DMS 273 treated with DMSO at 0.1 percent for 48 hours (cell line): ENCODE data around the gene UBXN1.
"Not testable (repeated sequence)": the region's sequence is repeated elsewhere in the genome, so short reads cannot be mapped to it uniquely, and the experiment has no call there.

Experiments used
- DNase-seq: peaks from one replicate; lab custom pipeline; 2025; lab: John Stamatoyannopoulos, UW

The UBXN1 gene

DNA sequence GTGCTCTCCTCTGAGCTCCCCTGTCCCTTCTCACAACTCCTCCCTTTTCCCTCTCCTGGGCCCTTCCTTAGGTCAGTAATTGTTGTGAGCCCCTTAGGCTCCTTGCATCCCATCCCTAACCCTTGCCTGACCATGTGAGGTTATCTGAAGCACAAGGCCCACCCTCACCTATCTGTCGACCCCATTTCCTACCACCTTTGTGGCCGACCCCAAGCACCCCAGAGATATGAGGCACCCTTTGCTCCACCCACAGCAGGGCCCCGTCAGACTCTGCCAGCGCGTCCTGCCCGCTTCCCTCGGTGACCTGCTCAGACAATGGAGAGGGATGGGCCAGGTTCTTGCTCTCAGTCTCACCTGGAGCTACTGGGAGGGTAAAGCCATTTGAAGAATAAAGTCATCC is 29.9 kb upstream of the UBXN1 start:
- DNase-seq, result no peak

DNA sequence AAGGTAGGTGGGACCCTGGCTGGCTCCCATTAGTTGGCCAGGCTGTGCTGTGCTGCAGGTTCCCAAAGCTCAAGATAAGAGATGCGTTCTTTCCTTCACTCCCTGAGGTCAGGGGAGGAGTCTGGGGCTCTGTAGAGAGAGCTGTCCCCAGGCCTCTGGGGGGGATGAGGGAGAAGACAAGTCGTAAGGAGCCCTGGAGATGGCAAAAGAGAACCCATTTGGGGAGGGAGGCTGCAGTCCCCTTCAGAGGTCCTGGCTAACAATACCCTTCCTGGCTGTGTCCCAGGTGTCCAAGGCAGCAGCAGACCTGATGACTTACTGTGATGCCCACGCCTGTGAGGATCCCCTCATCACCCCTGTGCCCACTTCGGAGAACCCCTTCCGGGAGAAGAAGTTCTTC is 29.5 kb upstream of the UBXN1 start:
- no peak for DNase-seq

DNA sequence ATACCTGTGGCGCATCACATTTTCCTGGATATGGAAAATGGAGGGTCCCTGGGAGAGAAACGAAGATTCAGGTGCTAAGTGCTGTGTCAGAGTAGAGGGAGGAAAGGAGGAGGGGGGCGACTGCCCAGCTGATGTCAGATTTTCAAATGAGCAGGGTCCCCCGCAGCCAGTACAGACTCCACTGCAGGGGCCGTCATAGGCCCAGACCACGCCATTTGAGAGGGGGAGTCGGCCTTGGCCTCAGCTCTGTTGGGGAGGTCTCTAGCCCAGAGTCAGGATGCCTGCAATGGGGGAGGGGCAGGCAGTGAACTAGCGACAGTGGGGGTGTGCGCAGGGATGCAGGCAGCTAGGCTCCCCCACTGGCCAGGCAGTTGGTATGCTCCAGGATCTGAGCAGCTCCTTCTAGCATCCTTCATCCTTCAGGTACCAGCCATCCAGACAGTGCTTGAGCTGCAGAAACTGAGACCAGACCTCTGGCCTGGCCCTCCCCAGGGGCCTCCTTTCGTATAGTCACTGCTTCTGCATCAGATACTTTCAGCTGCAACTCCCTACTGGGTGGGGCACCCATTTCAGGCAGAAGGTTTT is 28.5 kb upstream of the UBXN1 start, which contains the start of the genes BSCL2 and GNG3:
Gene BSCL2, minus strand, starts transcription at position 148 of the 585 bp plus-strand sequence. CDS start 229 bp downstream, outside the sequence.
Gene GNG3, plus strand, starts transcription at position 400 of the 585 bp plus-strand sequence. CDS start 620 bp downstream, outside the sequence.
- DNase-seq, result no peak

DNA sequence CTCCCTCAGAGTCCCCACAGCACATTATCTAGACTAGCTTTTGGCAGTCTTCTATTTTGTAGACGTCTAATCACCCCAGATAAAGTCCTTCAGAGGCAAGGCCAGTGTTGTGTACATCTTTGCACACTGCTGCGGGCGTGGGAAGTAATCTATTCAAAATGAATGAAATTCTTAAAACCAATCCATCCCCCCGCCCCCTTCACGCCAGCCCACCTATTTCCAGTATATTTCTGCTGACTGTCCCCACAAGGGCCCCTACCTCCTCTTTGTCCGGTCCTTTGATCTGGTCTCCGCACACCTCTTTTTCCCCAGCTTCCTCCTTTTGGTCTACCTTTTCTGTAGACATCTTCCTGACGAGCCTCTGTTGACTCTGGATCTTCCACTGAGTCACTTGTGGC is 28.0 kb upstream of the UBXN1 start:
- no peak for DNase-seq

DNA sequence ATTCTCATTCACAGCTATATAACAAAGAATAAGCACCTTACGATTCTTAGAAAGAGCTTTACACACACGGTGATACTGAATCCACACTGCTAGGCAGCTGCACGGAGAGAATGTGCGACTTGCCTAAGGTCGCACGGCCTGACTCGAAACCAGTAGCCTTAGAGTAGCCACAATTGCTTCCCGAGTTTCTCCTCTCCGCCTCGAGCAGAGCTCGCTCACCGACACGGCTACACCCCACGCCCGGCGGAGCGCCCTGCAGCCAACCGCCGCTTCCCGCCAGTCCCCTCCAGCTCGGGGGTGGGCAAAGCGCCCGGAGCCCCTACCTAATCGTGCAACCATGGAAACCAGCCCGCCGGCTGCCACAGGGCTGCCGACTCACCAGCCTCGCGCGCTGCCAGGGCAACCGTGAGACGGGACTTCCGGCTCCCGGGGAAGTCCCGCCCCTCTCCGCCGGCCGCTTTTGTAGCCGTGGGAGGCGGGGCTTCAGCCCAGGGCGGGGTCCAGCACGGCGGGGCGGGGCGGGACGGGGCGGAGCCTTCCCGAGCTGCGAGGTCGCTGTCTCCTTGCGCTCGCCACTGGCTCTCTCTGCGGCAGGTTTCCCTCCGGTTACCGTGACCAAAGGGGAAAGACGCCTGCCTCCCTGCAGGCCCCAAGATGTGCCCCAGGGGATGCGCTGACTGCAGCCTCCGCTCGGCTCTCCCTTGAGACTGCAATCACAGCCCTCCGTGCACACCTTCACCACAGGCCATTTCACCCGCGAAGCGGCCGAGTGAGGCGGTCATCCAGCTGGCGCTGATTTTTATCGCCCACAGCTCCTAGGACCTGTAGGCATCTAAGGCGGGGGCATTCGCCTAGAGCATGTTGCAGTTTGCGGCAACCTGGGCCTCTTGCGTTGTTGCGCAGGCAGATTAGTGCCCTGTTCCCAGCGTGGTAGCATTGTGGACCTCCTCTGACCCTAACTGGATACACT is 27.3 kb upstream of the UBXN1 start:
- peak; percentile 62 for DNase-seq

DNA sequence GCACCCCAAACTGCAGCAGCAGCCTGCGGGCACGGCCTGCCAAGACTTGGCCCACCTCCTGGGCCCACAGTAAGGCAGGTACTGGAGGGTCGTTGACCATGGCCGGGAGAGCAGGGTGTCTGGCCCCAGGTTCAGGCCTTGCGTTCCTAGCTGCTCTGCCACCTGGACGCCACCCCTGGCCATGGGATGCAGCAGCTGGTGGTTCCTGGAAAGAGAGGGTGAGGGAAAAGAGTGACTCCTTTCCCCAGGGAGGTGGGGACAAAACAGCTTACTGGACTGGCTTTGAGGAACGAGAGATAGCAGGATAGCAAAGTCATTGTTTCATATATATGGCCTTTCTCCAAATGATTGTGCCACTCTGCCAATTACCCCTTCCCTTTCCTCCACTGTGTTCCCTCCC is 26.5 kb upstream of the UBXN1 start:
- DNase-seq, result no peak

DNA sequence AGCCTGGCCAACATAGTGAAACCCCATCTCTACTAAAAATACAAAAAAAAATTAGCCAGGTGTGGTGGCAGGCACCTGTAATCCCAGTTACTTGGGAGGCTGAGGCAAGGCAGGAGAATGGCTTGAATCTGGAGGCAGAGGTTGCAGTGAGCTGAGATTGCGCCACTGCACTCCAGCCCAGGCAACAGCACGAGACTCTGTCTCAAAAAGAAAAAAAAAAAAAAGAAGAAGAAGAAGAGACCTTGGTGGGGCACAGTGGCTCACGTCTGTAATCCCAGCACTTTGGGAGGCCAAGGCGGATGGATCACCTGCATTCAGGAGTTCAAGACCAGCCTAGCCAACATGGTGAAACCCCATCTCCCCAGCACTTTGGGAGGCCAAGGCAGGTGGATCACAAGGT is 25.0 kb upstream of the UBXN1 start:
- not testable (repeated sequence) for DNase-seq

DNA sequence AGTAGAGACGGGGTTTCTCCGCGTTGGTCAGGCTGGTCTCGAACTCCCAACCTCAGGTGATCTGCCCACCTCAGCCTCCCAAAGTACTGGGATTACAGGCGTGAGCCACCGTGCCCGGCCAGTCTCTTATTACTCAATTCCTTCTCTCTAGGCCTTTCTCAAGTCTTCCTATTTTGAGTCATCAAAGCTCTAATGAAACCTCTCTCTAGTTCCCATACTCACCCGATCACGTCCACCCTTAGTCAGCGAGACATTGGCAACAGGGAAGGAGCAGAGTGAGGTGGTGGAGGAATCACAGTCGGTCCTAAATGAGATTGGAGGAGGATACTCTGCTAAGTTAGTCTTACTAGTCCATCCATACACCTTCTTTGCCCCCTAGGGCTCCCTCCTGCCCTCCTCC is 23.4 kb upstream of the UBXN1 start:
- no peak for DNase-seq

DNA sequence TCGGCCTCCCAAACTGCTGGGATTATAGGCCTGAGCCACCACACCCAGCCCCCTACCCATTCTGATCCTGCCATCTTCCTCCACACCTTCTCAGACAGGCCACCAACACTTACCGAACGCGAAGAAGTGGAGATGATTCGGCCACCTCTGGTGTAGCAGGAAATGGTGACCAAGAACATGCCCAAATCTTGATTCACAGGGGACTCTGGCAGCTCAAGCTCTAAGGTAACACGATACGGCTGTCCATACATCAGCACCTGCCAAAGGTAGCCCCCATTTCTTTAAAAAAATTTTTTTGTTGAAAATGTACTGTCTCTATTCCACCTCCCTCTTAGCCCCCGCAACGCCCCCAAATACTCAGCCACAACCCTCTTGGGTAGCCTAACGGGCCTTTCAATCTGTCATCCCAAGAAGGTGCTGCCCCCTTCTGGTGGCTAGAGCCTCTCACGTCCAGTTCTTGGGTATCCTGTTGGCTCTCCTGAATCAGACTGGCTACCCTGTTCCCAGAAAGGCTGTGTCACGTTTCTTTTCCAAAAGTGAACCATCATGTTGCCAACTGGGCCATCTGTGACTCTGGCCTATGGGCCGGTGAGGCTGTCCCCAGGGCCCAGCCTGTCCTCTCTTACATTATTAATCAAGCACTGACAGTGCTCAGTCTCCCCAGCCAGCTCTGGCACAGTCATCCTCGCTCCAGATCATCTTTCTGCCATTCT is 15.7 kb upstream of the UBXN1 start:
- peak; percentile 37 for DNase-seq

DNA sequence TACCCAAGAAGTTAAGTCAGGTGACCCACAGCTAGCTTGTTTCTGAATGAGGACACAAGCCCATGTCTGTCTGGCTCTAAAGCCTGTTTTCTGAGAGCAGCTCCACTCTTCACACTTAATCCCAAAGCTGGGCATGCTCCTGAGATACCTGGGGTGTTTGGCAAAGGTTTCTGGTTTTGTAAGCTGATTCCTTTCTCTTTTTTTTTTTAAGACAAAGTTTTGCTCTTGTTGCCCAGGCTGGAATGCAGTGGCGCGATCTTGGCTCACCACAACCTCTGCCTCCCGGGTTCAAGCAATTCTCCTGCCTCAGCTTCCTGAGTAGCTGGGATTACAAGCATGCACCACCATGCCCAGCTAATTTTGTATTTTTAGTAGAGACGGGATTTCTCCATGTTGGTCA is 14.8 kb upstream of the UBXN1 start:
- not testable (repeated sequence) for DNase-seq

DNA sequence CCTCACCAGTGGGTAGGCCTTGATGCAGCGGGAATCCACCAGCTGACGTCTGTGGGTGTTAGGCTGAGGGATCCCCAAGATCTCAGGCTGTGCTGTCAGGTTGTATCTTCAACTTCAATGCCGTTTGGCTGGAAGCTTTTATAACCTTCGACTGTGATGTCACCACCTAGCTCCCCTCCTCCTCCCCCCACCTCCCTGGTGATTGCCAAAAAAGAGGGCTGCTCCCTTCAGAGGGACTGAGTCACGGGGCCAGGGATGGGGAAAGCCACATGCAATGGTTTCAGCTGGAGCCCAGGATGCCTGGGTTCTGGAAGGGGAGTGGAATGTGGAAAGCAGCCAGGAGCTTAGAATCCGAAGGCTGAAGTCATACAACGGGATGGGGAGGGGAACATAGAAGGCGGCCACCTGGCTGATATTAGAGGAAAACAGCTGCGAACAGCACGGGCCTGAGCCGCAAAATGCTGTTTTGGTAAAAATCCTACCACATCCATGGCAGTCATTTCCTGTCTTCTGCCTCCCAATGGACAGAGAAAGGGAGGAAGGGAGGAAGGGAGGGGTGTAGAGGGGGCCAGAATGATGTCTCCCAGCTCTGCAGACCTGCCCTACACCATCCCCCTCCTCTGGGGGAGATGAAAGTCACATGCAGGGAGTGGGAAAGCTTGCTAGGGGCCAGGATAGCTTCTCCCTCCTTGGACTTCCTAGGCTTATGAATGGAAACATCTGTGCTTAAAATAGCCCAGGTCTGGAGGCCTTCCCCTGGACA is 10.7 kb upstream of the UBXN1 start, which contains the start of gene LRRN4CL:
Gene LRRN4CL, minus strand, starts transcription at position 110 of the 763 bp plus-strand sequence. CDS start 1,022 bp downstream, outside the sequence.
- no peak for DNase-seq

DNA sequence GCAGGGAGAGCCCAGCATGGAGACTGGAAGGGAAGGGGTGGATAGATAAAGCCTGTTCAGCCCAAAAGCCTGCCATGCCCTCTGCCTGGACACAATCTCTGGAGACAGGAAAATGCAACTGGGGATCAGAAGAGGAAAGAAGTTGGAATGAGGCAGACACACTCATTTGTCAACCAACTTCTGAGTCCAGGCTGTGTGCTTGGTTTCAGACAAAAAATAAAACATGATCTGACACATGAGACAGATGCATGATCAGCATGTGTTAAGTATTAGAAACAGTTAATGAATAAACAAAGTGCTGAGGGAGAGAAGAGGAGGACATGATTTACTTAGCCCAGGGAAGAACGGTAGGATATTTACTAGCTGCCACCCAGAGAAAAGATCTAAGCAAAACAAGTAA is 9.6 kb upstream of the UBXN1 start:
- no peak for DNase-seq

DNA sequence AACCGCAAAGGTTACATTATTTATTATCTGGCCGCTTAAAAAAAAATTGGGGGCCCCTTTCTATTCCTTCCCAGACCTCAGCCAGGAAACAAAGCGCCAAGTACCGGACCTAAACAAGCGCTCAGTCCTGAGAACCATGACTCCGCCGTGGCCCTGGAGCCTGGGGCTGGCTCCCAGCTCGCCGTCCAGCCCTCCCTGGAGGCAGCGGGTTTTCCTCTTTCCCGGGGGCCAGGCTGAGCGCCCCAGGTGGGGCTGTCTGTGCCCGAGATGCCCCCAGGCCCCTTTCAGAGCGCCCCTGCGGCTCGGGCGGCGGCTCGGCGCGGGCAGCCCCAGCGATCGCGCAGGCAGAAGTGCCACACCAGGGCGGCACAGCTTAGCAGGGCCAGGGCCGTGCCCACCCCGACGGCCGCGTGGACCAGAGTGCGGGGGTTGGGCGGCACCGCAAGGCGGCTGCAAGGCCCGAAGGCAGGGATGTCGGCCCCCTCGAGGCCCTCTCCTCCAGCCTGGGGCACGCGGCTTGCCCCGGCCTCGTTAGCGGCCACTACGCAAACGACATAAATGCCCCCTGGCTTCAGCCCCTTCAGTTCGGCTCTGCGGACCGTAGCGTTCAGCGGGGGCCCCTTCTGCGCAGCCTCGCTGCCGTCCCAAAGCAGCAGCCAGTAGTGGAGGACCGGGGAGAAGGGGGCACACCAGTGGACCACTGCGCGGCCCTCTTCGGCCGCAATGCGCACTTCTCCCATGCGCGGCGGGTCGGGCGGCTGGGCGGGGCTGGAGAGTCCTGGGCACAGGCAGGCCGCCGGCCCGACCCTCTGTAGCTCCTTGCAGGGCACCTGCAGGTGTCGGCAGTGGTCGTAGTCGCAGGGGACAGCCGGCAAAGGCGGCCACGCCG is 8.9 kb upstream of the UBXN1 start:
- no peak for DNase-seq

DNA sequence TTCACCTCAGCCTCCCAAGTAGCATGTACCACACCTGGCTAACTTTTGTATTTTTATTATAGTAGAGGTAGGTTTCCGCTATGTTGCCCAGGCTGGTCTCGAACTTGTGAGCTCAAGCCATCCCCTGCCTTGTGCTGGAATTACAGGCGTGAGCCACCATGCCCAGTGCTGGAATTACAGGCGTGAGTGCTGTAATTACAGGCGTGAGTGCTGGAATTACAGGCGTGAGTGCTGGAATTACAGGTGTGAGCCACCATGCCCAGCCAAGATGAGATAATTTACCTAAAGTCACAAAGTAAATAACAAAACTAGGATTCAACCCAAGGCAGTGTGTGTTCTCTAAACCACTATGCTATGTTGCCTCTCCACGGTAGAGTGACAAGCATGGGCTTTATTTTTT is 3.6 kb upstream of the UBXN1 start:
- no peak for DNase-seq

DNA sequence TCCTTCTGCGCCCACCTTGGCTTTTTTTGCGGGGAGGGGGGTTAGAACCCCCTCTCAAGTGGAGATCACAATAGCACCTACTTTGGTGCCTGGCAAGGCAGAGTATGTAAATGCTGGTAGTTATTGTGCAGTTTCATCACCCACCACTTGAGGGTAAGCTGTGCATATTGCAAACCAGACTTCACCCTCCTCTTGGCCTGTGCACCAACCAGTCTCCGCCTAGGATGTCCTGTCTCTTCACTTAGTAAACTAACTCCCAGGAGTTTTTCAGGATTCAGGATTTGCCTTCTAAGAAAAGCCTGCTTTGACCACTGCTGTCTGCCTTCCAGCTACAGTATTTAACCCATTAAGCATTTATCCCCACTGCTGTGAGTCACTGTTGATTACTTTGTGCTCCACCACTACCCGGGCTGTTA is 2.0 kb upstream of the UBXN1 start:
- DNase-seq, result peak; percentile 47

DNA sequence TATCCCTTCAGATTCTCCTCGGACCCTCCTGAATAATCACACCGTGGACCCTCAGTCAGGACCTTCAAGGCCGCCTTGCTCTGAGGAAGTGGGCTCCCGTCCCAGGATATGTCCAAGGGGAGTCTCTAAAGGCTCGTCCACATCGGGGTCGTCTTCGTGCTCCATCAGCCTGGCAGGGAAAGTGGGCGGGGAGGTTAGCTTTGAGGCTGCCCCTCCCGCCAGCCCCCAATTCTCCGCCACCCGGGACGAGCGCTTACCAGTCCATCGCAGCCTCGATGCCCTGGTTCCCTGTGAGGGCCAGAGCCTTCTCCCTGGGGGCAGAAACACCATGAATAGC is 472 bp downstream of the UBXN1 start:
- no peak for DNase-seq

DNA sequence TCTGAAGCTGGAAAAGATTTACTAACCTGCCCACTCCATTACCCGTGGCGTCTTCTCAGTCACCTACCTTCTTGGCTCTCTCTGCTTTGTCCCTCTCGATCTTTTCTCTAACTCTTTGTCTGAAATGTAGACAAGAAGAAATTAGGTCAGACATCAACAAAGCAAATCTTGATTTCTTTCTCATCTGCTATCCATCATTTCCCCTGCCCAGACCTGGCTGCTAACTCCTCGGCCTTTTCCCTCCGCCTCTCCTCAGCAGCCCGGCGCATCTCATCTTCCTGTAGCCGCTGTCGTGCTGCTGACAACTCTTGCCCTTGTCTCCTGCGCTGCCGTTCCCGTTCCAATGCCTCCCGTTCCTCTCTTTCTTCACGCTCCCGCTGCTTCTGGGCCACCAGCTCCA is 1.2 kb downstream of the UBXN1 start:
- no peak for DNase-seq

DNA sequence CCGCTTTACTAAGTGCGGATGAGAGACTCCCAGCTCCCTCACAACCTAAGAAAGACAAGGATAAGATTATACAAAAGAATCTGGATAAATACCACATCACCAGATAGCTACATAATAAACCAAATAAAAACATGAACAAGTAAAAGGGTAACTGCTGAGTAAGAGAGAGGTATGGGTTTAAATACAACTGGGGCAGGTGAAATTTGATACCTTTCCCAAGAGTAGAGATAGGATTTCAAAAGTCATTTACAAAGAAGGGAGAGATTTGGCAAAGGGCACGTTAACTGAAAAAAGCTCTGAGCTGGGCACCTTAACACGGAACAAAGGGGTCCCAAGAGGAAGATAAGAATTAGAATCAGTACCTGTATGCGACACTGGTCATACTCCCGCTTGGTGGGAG is 1.7 kb downstream of the UBXN1 start:
- peak; percentile 5 for DNase-seq

DNA sequence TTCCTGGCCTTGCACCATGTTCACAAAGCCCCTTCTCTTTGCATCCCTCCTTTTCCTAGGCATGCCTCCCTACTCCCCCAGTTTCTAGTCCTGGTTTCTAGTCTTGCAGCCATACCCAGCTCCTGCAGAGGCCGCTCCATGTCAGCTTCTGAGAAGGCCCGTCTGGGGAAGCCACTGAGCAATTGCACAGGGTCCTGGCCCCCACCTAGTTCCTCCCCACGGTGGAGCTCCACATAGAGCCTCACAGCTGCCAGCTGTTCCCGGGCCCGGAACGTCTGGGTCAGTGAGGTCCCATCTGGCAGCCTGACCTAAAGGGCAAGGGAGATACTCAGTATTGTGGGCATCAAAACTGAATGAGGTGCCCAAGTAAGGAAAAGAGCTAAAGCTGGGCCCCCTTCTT is 2.2 kb downstream of the UBXN1 start:
- DNase-seq, result no peak

DNA sequence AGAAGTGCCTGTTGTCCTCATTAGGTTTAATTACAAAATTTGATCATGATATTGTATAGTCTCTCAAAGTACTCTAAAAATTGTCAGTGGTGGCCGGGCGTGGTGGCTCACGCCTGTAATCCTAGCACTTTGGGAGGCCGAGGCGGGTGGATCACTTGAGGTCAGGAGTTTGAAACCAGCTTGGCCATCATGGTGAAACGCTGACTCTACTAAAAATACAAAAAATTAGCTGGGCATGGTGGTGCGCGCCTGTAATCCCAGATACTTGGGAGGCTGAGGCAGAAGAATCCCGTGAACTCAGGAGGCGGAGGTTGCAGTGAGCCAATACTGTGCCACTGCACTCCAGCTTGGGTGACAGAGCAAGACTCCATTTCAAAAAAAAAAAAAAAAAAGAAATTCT is 3.5 kb downstream of the UBXN1 start:
- not testable (repeated sequence) for DNase-seq

DNA sequence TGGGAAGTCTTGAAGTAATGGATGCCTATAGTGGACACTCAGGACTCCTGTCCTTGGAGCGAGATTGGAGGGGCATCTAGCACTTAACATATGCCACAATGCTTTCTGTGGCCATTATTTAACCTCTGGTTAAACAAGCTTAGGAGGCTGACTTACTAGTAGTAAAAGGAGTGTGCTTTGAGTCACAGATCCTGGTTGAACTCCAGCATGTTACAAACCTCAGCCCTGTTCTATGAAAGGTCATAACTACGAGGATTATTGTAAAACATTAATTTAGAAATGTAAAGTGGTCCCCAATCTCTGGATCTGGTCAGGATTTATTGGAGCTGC is 5.7 kb downstream of the UBXN1 start:
- DNase-seq, result no peak
